ENCODE measurements around the gene PICALM. TPM values are rescaled to one million over a fixed set of nuclear protein-coding genes. Genes with fewer than 3 reads are reported as not detected.

The PICALM gene
- total RNA-seq, 1 donor from 2014 or later, result 125 TPM

- Mint-ChIP-seq H3K4me3 (ENCODE audit: unreplicated experiment) (no peak overlapping the region), H3K9me3 (ENCODE audit: unreplicated experiment) (no peaks in the 10 kb centered on the region), H3K27ac (ENCODE audit: unreplicated experiment) (no peak overlapping the region), H3K4me1 (ENCODE audit: unreplicated experiment) (peaks cover 2% of the 10 kb centered on the region), H3K36me3 (ENCODE audit: low read depth, unreplicated experiment) (peaks cover 6% of the 10 kb centered on the region), H3K27me3 (ENCODE audit: unreplicated experiment) (no peaks in the 10 kb centered on the region)
- no peak for DNase-seq (ENCODE audit: low spot score)
- TF ChIP-seq, protein P1, sequence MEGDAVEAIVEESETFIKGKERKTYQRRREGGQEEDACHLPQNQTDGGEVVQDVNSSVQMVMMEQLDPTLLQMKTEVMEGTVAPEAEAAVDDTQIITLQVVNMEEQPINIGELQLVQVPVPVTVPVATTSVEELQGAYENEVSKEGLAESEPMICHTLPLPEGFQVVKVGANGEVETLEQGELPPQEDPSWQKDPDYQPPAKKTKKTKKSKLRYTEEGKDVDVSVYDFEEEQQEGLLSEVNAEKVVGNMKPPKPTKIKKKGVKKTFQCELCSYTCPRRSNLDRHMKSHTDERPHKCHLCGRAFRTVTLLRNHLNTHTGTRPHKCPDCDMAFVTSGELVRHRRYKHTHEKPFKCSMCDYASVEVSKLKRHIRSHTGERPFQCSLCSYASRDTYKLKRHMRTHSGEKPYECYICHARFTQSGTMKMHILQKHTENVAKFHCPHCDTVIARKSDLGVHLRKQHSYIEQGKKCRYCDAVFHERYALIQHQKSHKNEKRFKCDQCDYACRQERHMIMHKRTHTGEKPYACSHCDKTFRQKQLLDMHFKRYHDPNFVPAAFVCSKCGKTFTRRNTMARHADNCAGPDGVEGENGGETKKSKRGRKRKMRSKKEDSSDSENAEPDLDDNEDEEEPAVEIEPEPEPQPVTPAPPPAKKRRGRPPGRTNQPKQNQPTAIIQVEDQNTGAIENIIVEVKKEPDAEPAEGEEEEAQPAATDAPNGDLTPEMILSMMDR (IDR thresholded peaks at IDR 0.05; ENCODE audit: unreplicated experiment), result no peak
These were observed 146.5 kb downstream of the PICALM start for GRCh38 chr11:85922367-85922766.

DNA sequence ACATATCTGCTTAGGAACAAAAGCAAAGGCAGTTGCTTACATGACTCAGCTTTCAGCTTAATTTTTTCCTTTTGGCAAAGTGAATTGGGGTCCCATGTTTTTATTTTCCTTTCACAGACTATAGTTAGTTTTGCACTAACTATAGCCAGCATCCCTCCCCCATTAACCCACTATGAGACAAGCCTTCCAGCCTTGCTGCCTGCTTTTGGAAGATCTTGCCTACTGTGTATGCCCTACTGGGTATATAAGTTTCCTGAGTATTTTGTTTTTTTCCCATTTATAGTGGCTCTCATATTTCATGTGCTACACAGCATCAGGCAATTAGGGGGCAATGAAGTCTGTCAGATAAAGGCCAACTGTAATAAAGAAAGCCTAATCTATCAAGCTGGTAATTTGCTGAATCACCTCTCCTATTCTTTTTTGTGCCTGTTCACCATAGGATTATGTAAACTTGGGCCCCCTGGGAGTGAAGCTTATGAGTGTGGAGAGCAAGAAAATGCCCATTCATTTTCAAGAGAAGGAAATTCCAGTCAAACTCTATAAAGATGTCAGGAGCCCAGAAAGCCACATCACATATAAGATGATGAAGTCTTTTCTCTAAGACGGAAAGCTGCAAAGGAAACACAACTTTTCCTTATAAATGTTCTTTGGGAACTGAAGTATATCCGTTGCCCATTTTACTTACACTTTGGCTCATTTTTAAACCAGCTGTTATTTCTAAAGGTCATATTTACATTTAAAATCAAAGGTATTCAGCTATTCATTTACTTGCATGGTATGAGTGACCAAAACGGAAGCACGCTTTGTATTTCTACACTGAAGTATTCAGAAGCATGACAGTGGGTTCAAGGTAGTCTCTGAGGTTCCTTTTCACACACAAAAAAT, 149.7 kb downstream of the PICALM start:
- no peaks in the 10 kb centered on the region for H3K27me3 Mint-ChIP-seq (ENCODE audit: unreplicated experiment)
- peaks cover 2% of the 10 kb centered on the region for H3K4me1 Mint-ChIP-seq (ENCODE audit: unreplicated experiment)
- TF ChIP-seq, protein P1 (IDR thresholded peaks at IDR 0.05; ENCODE audit: unreplicated experiment), result no peak
- H3K9me3 Mint-ChIP-seq (ENCODE audit: unreplicated experiment), result no peaks in the 10 kb centered on the region
- peaks cover 6% of the 10 kb centered on the region for H3K36me3 Mint-ChIP-seq (ENCODE audit: low read depth, unreplicated experiment)
- H3K4me3 Mint-ChIP-seq (ENCODE audit: unreplicated experiment), result no peak overlapping the region
- no peak overlapping the region for H3K27ac Mint-ChIP-seq (ENCODE audit: unreplicated experiment)
- DNase-seq (ENCODE audit: low spot score), result no peak

DNA sequence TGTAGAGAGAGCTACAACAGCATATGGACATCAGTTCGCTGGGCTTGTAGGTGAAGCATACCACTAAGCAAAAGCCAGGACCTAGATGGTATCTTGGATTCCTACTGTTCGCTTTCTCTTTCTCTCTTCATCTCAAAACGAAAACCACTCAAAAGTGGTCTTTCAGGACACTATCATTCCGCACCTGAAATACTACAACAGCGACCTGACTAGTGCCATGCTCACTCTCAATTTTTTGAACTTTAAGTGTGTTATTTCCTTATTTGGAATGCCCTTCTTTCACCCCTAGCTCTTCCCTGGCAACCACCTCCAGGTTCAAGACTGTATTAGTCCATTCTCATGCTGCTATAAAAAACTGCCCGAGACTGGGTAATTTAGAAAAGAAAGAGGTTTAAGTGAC, 154.5 kb downstream of the PICALM start:
- Mint-ChIP-seq H3K4me3 (ENCODE audit: unreplicated experiment) (no peak overlapping the region), H3K4me1 (ENCODE audit: unreplicated experiment) (no peaks in the 10 kb centered on the region), H3K9me3 (ENCODE audit: unreplicated experiment) (no peaks in the 10 kb centered on the region), H3K27me3 (ENCODE audit: unreplicated experiment) (no peaks in the 10 kb centered on the region), H3K36me3 (ENCODE audit: low read depth, unreplicated experiment) (no peaks in the 10 kb centered on the region), H3K27ac (ENCODE audit: unreplicated experiment) (no peak overlapping the region)
- TF ChIP-seq, protein P1 (IDR thresholded peaks at IDR 0.05; ENCODE audit: unreplicated experiment), result no peak
- DNase-seq (ENCODE audit: low spot score), result no peak

DNA sequence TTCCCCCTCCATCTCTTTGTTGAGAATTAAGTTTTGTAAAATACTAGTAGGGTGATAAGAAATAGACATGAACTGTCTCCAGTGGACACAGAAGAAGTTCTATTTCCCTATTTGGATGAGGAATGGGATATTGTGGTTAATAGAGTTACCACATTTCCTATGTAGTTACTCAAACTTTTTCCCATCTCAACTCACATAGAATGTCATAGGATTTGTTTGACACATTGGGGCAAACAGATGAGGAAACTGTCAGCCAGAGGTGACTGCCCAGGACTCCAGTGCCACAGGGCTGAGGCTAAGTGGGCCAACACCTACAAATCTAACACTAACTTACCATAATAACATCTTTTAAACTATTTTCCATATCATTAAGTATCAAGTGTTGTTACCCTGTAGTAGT, 155.4 kb downstream of the PICALM start:
- Mint-ChIP-seq H3K27ac (ENCODE audit: unreplicated experiment) (no peak overlapping the region), H3K9me3 (ENCODE audit: unreplicated experiment) (no peaks in the 10 kb centered on the region), H3K4me1 (ENCODE audit: unreplicated experiment) (no peaks in the 10 kb centered on the region), H3K4me3 (ENCODE audit: unreplicated experiment) (no peak overlapping the region), H3K27me3 (ENCODE audit: unreplicated experiment) (peaks cover 2% of the 10 kb centered on the region), H3K36me3 (ENCODE audit: low read depth, unreplicated experiment) (no peaks in the 10 kb centered on the region)
- DNase-seq (ENCODE audit: low spot score), result no peak
- TF ChIP-seq, protein P1 (IDR thresholded peaks at IDR 0.05; ENCODE audit: unreplicated experiment), result no peak

GRCh38 chr11:85912414-85912813, 156.5 kb downstream of the PICALM start:
- TF ChIP-seq, protein P1 (IDR thresholded peaks at IDR 0.05; ENCODE audit: unreplicated experiment), result no peak
- Mint-ChIP-seq H3K4me3 (ENCODE audit: unreplicated experiment) (no peak overlapping the region), H3K36me3 (ENCODE audit: low read depth, unreplicated experiment) (no peaks in the 10 kb centered on the region), H3K4me1 (ENCODE audit: unreplicated experiment) (no peaks in the 10 kb centered on the region), H3K27ac (ENCODE audit: unreplicated experiment) (no peak overlapping the region), H3K9me3 (ENCODE audit: unreplicated experiment) (no peaks in the 10 kb centered on the region), H3K27me3 (ENCODE audit: unreplicated experiment) (peaks cover 2% of the 10 kb centered on the region)
- DNase-seq (ENCODE audit: low spot score), result no peak
